ENCODE data around the gene DPH5.

DNA sequence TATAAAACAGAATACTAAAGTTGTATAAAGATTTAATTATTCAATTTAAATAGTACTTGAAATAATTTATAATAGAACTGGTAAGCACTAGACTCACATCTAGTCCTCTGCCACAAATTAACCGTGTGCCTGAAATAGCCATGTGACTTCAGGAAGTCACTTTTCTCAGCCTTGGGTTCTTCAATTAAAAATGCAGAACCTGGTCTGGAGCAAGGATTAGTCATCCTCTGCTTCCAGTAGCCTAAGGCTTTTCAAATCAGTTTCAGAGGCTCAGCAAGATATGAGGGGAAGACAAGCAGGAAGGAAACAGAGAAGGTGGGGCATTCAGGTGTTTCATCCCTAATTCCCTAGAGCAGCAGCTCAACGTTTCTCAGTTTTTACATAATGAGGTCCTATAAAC lies 23.0 kb downstream of the DPH5 start:
- TF ChIP-seq STAT3 (IDR thresholded peaks at IDR 0.05; ENCODE audit: low read depth, low read length) (no peak), CEBPB (IDR thresholded peaks at IDR 0.05; ENCODE audit: borderline replicate concordance in 1 of 2, low read depth in 2 of 2, low read length in 2 of 2) (no peak), POLR2AphosphoS5 (IDR thresholded peaks at IDR 0.05; ENCODE audit: low read length) (no peak), POLR2A (IDR thresholded peaks at IDR 0.05; ENCODE audit: low read depth, low read length) (no peak), ZZZ3 (IDR thresholded peaks at IDR 0.05; ENCODE audit: control insufficient read depth, insufficient read length, low read depth) (no peak), USF1 (IDR thresholded peaks at IDR 0.05; ENCODE audit: borderline replicate concordance, extremely low read length, insufficient read depth, low read depth, low read length) (no peak), ZNF24 (IDR thresholded peaks at IDR 0.05) (no peak), IKZF1 (conservative IDR thresholded peaks at IDR 0.05) (no peak), EP300 (IDR thresholded peaks at IDR 0.05; ENCODE audit: borderline replicate concordance in 1 of 2, control insufficient read depth in 1 of 2, low read depth in 2 of 2, low read length in 2 of 2) (no peak)
- TF ChIP-seq, protein P1, sequence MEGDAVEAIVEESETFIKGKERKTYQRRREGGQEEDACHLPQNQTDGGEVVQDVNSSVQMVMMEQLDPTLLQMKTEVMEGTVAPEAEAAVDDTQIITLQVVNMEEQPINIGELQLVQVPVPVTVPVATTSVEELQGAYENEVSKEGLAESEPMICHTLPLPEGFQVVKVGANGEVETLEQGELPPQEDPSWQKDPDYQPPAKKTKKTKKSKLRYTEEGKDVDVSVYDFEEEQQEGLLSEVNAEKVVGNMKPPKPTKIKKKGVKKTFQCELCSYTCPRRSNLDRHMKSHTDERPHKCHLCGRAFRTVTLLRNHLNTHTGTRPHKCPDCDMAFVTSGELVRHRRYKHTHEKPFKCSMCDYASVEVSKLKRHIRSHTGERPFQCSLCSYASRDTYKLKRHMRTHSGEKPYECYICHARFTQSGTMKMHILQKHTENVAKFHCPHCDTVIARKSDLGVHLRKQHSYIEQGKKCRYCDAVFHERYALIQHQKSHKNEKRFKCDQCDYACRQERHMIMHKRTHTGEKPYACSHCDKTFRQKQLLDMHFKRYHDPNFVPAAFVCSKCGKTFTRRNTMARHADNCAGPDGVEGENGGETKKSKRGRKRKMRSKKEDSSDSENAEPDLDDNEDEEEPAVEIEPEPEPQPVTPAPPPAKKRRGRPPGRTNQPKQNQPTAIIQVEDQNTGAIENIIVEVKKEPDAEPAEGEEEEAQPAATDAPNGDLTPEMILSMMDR (IDR thresholded peaks at IDR 0.05 in 2 of 3, conservative IDR thresholded peaks at IDR 0.05 in 1 of 3; ENCODE audit: control insufficient read depth in 2 of 3, extremely low read depth in 1 of 3, insufficient read depth in 1 of 3, low read depth in 3 of 3, low read length in 3 of 3): no peak
- TF ChIP-seq, protein P2, sequence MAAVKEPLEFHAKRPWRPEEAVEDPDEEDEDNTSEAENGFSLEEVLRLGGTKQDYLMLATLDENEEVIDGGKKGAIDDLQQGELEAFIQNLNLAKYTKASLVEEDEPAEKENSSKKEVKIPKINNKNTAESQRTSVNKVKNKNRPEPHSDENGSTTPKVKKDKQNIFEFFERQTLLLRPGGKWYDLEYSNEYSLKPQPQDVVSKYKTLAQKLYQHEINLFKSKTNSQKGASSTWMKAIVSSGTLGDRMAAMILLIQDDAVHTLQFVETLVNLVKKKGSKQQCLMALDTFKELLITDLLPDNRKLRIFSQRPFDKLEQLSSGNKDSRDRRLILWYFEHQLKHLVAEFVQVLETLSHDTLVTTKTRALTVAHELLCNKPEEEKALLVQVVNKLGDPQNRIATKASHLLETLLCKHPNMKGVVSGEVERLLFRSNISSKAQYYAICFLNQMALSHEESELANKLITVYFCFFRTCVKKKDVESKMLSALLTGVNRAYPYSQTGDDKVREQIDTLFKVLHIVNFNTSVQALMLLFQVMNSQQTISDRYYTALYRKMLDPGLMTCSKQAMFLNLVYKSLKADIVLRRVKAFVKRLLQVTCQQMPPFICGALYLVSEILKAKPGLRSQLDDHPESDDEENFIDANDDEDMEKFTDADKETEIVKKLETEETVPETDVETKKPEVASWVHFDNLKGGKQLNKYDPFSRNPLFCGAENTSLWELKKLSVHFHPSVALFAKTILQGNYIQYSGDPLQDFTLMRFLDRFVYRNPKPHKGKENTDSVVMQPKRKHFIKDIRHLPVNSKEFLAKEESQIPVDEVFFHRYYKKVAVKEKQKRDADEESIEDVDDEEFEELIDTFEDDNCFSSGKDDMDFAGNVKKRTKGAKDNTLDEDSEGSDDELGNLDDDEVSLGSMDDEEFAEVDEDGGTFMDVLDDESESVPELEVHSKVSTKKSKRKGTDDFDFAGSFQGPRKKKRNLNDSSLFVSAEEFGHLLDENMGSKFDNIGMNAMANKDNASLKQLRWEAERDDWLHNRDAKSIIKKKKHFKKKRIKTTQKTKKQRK (IDR thresholded peaks at IDR 0.05; ENCODE audit: low read depth, low read length): no peak
- TF ChIP-seq, protein P3, sequence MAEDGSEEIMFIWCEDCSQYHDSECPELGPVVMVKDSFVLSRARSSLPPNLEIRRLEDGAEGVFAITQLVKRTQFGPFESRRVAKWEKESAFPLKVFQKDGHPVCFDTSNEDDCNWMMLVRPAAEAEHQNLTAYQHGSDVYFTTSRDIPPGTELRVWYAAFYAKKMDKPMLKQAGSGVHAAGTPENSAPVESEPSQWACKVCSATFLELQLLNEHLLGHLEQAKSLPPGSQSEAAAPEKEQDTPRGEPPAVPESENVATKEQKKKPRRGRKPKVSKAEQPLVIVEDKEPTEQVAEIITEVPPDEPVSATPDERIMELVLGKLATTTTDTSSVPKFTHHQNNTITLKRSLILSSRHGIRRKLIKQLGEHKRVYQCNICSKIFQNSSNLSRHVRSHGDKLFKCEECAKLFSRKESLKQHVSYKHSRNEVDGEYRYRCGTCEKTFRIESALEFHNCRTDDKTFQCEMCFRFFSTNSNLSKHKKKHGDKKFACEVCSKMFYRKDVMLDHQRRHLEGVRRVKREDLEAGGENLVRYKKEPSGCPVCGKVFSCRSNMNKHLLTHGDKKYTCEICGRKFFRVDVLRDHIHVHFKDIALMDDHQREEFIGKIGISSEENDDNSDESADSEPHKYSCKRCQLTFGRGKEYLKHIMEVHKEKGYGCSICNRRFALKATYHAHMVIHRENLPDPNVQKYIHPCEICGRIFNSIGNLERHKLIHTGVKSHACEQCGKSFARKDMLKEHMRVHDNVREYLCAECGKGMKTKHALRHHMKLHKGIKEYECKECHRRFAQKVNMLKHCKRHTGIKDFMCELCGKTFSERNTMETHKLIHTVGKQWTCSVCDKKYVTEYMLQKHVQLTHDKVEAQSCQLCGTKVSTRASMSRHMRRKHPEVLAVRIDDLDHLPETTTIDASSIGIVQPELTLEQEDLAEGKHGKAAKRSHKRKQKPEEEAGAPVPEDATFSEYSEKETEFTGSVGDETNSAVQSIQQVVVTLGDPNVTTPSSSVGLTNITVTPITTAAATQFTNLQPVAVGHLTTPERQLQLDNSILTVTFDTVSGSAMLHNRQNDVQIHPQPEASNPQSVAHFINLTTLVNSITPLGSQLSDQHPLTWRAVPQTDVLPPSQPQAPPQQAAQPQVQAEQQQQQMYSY (CRISPR knock-in tag; IDR thresholded peaks at IDR 0.05): no peak
- TF ChIP-seq, protein P4, sequence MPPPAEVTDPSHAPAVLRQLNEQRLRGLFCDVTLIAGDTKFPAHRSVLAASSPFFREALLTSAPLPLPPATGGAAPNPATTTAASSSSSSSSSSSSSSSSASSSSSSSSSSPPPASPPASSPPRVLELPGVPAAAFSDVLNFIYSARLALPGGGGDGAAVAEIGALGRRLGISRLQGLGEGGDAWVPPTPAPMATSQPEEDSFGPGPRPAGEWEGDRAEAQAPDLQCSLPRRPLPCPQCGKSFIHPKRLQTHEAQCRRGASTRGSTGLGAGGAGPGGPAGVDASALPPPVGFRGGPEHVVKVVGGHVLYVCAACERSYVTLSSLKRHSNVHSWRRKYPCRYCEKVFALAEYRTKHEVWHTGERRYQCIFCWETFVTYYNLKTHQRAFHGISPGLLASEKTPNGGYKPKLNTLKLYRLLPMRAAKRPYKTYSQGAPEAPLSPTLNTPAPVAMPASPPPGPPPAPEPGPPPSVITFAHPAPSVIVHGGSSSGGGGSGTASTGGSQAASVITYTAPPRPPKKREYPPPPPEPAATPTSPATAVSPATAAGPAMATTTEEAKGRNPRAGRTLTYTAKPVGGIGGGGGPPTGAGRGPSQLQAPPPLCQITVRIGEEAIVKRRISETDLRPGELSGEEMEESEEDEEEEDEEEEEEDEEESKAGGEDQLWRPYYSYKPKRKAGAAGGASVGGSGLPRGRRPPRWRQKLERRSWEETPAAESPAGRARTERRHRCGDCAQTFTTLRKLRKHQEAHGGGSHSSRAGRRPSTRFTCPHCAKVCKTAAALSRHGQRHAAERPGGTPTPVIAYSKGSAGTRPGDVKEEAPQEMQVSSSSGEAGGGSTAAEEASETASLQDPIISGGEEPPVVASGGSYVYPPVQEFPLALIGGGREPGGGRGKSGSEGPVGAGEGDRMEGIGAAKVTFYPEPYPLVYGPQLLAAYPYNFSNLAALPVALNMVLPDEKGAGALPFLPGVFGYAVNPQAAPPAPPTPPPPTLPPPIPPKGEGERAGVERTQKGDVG (CRISPR knock-in tag; IDR thresholded peaks at IDR 0.05): no peak
- TF ChIP-seq, protein P5, sequence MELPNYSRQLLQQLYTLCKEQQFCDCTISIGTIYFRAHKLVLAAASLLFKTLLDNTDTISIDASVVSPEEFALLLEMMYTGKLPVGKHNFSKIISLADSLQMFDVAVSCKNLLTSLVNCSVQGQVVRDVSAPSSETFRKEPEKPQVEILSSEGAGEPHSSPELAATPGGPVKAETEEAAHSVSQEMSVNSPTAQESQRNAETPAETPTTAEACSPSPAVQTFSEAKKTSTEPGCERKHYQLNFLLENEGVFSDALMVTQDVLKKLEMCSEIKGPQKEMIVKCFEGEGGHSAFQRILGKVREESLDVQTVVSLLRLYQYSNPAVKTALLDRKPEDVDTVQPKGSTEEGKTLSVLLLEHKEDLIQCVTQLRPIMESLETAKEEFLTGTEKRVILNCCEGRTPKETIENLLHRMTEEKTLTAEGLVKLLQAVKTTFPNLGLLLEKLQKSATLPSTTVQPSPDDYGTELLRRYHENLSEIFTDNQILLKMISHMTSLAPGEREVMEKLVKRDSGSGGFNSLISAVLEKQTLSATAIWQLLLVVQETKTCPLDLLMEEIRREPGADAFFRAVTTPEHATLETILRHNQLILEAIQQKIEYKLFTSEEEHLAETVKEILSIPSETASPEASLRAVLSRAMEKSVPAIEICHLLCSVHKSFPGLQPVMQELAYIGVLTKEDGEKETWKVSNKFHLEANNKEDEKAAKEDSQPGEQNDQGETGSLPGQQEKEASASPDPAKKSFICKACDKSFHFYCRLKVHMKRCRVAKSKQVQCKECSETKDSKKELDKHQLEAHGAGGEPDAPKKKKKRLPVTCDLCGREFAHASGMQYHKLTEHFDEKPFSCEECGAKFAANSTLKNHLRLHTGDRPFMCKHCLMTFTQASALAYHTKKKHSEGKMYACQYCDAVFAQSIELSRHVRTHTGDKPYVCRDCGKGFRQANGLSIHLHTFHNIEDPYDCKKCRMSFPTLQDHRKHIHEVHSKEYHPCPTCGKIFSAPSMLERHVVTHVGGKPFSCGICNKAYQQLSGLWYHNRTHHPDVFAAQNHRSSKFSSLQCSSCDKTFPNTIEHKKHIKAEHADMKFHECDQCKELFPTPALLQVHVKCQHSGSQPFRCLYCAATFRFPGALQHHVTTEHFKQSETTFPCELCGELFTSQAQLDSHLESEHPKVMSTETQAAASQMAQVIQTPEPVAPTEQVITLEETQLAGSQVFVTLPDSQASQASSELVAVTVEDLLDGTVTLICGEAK (IDR thresholded peaks at IDR 0.05; ENCODE audit: borderline replicate concordance): no peak

All from GM12878 (cell line).